GM12864 (cell line): ENCODE data around the gene HRH2.

Source experiments
- DNase-seq: peaks from one replicate; pipeline ENCODE4 v3.0.0-alpha.2; 2011; ENCODE audit warnings: low read depth
- H3K4me3 ChIP-seq: 2 replicates; pipeline ENCODE4 v1.5.1; 2011; ENCODE audit warnings: mild to moderate bottlenecking, low read depth, low read length, control low read depth
- CTCF ChIP-seq: IDR thresholded peaks from 2 replicates; pipeline ENCODE4 v1.5.1; 2011; ENCODE audit warnings: low read depth, mild to moderate bottlenecking, moderate library complexity, low read length, control low read depth, inconsistent platforms; ENCODE audit errors: missing control alignments

The HRH2 gene

DNA sequence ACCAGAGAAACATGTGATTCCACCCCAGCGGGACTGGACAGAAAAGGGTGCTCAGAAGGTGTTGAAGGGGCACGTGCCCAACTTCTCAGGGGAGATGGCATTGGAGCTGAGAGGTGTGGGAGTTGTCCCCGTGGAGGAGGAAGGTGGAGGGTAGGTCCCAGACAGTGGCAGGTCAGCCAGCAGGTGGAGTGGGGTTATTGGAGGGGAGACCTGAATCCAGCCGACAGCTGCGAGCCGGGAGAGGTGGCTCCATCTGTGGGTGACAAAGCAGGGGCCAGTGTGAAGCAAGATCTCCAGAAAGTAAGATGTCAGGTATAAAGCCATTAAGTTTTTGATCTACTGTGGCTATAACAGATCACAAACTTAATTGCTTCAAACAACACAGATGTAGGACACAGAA, 75.1 kb downstream of the HRH2 start:
- no peak for TF ChIP-seq CTCF
- no peak overlapping the region for H3K4me3 ChIP-seq
- no peak for DNase-seq

GRCh38 chr5:175734016-175734415, 76.1 kb downstream of the HRH2 start:
- H3K4me3 ChIP-seq = no peak overlapping the region
- no peak for TF ChIP-seq CTCF
- DNase-seq = no peak

- no peak overlapping the region for H3K4me3 ChIP-seq
- TF ChIP-seq CTCF = no peak
- no peak for DNase-seq
Measured at GRCh38 chr5:175734501-175734900, 76.6 kb downstream of the HRH2 start.

- TF ChIP-seq CTCF = no peak
- DNase-seq = no peak
Measured at GRCh38 chr5:175735701-175736100, 77.8 kb downstream of the HRH2 start.

GRCh38 chr5:175736652-175737051, 78.8 kb downstream of the HRH2 start:
- DNase-seq = no peak
- TF ChIP-seq CTCF = no peak
- H3K4me3 ChIP-seq = no peak overlapping the region

More at GRCh38 chr5:175735701-175736100, 77.8 kb downstream of the HRH2 start:
- no peak overlapping the region for H3K4me3 ChIP-seq

DNA sequence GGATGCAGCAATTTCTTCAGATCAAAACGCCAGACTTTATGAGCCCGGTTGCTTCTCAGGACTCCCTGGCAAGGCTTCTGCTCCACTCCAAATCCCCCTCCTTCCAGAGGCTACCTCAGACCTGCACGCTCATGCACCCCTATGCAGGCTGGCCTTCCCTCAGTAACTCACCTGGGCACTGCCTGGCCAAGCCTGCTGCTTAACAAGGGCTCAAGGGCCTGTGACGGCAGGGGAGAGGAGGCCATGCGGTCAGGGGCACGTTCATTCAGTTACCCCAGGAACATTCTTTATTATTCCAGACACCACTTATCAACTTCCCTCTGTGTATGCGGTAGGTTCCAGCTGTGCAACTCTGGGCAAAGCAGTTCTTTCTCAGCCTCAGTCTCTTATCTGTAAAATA, 79.6 kb downstream of the HRH2 start:
- DNase-seq = no peak
- TF ChIP-seq CTCF = no peak

DNA sequence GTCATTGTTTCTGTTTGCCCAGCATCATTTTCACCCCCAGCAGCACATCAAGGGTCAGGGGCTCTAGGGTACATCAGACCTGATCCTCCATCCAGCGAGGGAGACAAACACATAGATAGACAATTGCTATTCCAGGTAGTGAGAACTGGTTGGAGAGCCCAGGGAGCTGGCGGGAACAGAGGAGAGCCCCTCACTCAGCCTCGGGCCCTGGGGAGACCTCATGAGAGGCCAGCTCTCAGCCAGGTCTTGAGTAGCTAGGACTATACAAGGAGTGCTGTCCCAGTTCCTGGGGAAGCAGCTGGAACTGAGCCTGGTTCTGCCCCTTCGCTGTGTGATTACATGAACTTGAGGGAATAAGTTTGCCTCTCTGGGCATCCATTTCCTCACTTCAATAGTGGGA, 80.3 kb downstream of the HRH2 start:
- no peak for TF ChIP-seq CTCF
- H3K4me3 ChIP-seq = no peak overlapping the region
- no peak for DNase-seq

More for the DNA sequence above, 79.6 kb downstream of the HRH2 start:
- H3K4me3 ChIP-seq = no peak overlapping the region
